Left hindlimb (tissue), 1 donor: ENCODE results near the gene INTS3.
A peak's percentile ranks its signal among the peaks of the same experiment; 100 is the strongest.
"Not testable (repeated sequence)": the region's sequence is repeated elsewhere in the genome, so short reads cannot be mapped to it uniquely, and the experiment has no call there.

ENCODE experiments used
- DNase-seq: peaks from one replicate; pipeline ENCODE4 v3.0.0-alpha.2; 2018

The INTS3 gene

DNA sequence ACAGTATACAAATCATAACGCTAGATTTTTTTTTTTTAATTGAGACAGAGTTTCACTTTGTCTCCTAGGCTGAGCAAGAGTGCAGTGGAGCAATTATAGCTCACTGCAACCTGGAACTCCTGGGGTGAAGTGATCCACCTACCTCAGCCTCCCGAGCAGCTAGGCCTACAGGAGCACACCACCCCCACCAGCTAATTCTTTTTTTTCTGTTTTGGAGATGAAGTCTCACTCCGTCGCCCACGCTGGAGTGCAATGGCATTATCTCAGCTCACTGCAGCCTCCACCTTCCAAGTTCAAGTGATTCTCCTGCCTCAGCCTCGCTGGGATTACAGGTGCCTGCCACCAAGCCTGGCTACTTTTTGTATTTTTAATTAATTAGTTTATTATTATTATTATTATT is 28.1 kb upstream of the INTS3 start:
- DNase-seq: no peak

DNA sequence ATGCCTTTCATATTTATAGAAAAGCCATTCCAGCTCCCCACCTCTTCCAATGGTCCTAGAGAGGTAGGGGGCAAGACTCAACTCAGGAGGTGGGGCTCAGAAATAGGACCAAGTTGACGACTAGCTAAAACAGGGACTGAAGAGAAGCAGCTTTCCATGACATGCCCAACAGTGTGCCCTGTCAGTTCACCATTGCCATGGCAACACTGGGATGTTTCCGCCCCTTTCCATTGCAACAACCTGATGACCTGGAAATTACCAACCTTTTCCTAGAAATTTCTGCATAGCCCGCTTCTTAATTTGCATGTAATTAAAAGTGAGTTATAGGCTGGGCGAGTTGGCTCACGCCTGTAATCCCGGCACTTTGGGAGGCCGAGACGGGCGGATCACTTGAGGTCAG is 22.4 kb upstream of the INTS3 start:
- no peak for DNase-seq

- DNase-seq: no peak
These were observed 16.8 kb upstream of the INTS3 start for GRCh38 chr1:153711026-153711425.

- not testable (repeated sequence) for DNase-seq
These were observed 11.6 kb upstream of the INTS3 start for GRCh38 chr1:153716211-153716610.

DNA sequence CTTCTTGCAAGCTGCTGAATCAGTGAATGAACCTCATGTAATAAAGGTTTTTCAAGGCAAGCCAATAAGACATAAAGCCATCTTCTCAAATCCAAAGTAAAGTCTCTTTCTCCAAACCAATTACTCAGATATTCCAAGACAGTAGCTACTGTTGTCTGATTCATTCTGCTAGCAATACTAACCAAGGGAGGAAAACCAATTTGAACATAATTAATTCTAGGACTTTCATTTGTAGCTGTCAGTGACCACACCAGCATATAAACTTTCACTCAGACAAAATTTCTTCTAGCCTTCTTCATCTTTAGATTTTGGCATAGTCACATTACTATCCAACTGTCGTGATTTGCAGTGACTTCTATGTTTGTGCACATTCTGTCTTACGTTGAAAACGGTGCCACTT is 10.5 kb upstream of the INTS3 start:
- no peak for DNase-seq

DNA sequence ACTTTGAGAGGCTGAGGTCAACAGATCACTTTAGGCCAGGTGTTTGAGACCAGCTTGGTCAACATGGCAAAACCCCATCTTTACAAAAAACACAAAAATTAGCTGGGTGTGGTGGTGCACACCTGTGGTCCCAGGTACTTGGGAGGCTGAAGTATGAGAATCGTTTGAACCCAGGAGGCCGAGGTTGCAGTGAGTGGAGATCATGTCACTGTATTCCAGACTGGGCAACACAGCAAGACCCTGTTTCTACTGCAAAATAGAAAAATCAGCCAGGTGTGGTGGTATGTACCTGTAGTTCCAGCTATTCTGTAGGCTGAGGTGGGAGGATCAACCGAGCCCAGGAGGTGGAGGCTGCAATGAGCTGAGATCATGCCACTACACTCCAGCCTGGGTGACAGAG is 4.2 kb upstream of the INTS3 start:
- no peak for DNase-seq

DNA sequence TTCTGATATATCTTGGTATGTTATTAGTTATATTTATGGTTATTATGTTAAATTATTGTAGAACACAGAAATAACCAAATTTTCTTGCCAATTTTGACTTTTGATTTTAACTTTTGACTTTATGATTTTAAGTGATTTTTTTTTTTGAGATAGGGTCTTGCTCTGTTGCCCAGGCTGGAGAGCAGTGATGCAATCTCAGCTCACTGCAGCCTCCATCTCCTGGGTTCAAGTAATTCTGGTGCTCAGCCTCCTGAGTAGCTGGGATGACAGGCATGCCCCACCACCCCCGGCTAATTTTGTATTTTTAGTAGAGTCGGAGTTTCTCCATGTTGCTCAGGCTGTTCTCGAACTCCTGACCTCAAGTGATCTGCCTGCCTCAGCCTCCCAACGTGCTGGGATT is 3.2 kb upstream of the INTS3 start:
- not testable (repeated sequence) for DNase-seq

DNA sequence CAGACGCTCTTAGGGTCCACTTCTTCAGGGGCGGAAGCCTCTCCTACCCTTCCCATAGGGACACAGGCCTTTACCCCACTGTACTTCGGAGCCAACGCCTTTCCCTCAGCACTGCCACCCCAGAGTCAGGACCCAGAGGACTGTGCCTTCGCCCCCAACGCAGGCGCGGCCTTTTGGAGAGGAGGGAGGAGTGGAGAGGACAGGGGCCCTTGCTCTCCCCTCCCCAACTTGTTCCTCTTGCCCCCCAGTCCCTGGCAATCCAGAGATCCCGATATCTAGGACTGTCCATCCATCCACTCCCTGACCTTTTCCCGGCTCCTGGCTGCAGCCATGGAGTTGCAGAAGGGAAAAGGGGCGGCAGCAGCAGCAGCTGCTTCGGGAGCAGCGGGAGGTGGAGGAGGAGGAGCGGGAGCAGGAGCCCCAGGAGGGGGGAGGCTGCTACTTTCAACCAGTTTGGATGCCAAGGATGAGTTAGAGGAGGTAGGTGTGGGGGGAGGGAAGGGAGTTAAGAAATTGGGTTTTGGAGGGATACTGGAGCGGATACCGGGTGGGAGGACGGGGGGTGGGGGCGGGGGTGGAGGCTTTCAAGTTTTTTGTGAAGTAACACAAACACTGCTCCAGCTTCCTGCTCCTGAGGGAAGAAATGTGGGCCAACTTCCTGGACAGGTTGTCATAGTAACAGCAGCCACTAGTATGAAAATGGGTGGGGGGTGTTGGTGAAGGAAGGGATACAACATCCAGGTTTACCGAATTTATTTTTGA is 636 bp downstream of the INTS3 start:
- DNase-seq: peak; percentile 74

GRCh38 chr1:153730468-153730988 is 2.7 kb downstream of the INTS3 start:
- DNase-seq: no peak

GRCh38 chr1:153733970-153734369 is 6.1 kb downstream of the INTS3 start:
- no peak for DNase-seq

DNA sequence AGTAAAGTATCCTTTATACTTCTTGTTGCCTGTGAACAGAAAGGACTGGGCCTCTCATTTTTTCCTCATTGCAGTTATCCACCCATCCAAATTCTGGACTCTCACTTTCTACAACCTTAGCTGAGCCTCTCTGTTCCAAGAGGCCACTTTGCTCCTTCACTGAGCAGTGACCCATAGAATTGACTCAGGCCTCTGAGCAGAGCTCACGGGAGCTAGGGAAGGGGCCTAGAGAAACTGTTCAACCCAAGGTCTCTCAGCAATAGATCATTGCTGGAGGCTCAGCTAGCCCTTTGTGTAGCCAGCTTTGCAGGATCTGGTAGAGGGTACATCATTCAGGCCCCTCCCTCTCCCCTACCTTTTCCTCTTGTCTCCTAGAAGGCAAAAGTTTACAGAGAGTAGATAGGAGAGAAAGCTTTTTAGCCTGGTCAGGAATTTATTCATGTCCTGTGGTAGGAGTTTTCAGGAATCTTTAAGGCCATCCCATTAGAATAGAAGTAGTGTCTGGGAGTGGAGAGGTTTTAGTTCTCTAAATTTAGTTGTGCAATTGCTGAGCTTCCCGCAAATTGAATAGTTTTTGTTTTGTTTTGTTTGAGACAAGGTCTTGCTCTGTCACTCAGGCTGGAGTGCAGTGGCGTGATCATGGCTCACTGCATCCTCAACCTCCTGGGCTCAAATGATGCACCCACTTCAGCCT is 6.7 kb downstream of the INTS3 start:
- no peak for DNase-seq

- DNase-seq: no peak
These were observed 7.2 kb downstream of the INTS3 start for GRCh38 chr1:153735090-153735420.

- DNase-seq: no peak
These were observed 14.1 kb downstream of the INTS3 start for GRCh38 chr1:153741986-153742385.

- no peak for DNase-seq
These were observed 14.7 kb downstream of the INTS3 start for GRCh38 chr1:153742411-153743142.

DNA sequence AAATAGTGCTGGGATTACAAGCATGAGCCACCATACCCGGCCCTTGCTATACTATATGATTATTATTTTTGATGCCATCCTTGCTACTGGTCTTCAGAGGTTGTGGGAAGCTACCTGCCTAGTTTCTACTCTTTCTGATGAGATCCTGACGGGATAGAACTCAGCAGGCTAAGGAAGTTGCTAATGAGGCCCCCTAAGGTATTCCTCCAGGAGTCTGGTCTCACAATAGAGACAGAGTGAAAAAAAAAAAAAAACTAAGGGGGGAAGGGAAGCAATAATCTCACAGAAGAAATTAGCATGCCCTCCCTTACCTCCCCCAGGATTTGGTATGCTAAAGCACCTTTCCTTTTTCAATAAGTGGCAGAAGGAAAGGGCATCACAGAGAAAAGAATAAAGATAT is 17.6 kb downstream of the INTS3 start:
- DNase-seq: no peak

GRCh38 chr1:153746174-153746573 is 18.3 kb downstream of the INTS3 start:
- DNase-seq: no peak

DNA sequence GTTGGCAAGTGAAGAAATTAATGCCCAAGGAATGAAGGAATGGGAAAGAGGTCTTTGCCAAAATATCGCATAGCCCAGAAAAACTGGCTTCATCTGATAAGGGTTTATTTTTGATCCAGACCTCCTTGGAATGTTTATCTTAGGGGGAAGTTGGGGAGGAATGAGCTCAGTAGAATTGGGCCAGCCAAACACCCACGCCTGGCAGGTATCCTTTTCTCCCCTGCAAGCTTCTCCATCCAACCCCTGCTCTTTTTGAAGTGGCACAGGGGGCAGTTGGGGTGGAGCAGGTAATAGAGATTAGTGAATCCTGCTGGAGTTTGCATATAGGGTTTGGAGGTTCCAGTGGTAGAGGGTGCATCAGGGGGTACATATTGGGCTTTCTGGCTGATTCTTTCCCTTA is 21.1 kb downstream of the INTS3 start:
- no peak for DNase-seq

DNA sequence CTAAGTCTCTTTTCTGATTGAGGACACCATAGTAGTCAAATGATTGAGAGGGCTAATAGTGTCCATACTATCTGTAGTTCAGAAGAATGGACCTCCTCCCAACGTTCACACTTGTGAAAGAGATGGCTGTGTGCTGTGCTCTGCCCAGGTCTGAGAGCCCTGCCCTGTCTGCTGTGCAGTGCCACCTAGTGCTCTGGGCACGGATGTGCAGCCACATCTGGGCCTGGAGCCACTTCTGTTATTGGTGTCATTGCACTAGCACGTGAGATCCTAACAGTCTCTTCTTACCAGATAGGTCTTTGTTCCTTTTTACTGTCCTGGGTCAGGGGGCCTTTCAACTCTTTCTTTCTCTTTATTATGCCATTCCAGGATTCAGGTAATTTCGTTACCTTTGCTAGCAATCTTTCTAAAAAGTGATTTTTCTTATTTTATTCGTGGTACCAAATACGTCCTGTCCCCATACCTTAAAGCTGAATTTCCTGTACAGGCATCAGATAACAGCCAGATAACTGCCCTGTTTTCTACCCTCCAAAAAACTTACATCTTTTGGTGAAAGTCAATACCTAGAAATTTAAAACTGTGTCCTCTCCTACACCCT is 21.7 kb downstream of the INTS3 start:
- DNase-seq: peak; percentile 78

- DNase-seq: no peak
These were observed 22.5 kb downstream of the INTS3 start for GRCh38 chr1:153750026-153750995.

DNA sequence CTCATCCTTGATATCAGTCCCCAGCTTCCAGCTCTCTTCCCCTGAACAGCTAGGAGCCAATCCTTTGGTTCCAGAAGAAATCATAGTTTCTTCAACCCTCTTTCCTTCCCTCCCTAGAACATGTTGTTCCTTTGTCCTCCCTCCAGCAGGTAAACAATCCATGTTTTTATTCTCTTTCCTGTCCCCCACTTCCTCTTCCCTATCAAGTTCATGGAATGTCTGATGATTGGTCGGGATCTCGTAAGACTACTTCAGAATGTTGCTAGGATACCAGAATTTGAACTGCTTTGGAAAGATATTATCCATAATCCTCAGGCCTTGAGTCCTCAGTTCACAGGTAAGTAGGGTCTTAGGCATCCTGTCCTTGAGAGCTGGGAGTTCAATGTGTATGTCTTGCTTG is 24.2 kb downstream of the INTS3 start:
- DNase-seq: no peak

- no peak for DNase-seq
These were observed 24.8 kb downstream of the INTS3 start for GRCh38 chr1:153752571-153753195.

GRCh38 chr1:153754266-153754665 is 26.4 kb downstream of the INTS3 start:
- DNase-seq: no peak
